Testis (tissue), 2 donors: ENCODE results near the gene SPATA7.

Experiments
- POLR2A ChIP-seq: fragments of 450-650 bp; IDR thresholded peaks from one replicate; pipeline ENCODE4 v1.6.1; 2017; ENCODE audit warnings: antibody characterized with exemption, mild to moderate bottlenecking, moderate library complexity
- TF ChIP-seq, protein P1 (sequence below), 3 experiments: fragments of 450-650 bp in 2 of 3; fragments of 200-600 bp in 1 of 3; sonication (generic) in 1 of 3; IDR thresholded peaks; one replicate each; pipeline ENCODE4 v1.5.1; 2016 to 2019; ENCODE audit warnings: antibody characterized with exemption in 3 of 3, mild to moderate bottlenecking in 2 of 3, moderate library complexity in 1 of 3

GRCh38 chr14:88478931-88479330 is 93.5 kb downstream of the SPATA7 start:
- TF ChIP-seq, protein P1, sequence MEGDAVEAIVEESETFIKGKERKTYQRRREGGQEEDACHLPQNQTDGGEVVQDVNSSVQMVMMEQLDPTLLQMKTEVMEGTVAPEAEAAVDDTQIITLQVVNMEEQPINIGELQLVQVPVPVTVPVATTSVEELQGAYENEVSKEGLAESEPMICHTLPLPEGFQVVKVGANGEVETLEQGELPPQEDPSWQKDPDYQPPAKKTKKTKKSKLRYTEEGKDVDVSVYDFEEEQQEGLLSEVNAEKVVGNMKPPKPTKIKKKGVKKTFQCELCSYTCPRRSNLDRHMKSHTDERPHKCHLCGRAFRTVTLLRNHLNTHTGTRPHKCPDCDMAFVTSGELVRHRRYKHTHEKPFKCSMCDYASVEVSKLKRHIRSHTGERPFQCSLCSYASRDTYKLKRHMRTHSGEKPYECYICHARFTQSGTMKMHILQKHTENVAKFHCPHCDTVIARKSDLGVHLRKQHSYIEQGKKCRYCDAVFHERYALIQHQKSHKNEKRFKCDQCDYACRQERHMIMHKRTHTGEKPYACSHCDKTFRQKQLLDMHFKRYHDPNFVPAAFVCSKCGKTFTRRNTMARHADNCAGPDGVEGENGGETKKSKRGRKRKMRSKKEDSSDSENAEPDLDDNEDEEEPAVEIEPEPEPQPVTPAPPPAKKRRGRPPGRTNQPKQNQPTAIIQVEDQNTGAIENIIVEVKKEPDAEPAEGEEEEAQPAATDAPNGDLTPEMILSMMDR (IDR thresholded peaks at IDR 0.05) = no peak
- TF ChIP-seq POLR2A = no peak
